SK-N-SH treated with all-trans-retinoic acid at 6 μM for 48 hours (cell line): ENCODE data around the gene CD180.

Experiments
- ATAC-seq: fragments of 200-7000 bp; cut with Tn5 transposase; 3 replicates; pipeline ENCODE4 v1.9.1; 2020; ENCODE audit warnings: mild to moderate bottlenecking, moderate library complexity
- BACH2 ChIP-seq: fragments of 250-450 bp; sonication (Bioruptor Pico); IDR thresholded peaks from 2 replicates; pipeline ENCODE4 v1.9.0; 2021; ENCODE audit warnings: mild to moderate bottlenecking, borderline replicate concordance
- CREB5 ChIP-seq: fragments of 250-450 bp; sonication (Bioruptor Pico); IDR thresholded peaks from 2 replicates; pipeline ENCODE4 v1.5.1; 2020; ENCODE audit warnings: low read depth, mild to moderate bottlenecking, moderate library complexity
- CSDC2 ChIP-seq: fragments of 250-450 bp; sonication (Bioruptor Pico); IDR thresholded peaks from 2 replicates; pipeline ENCODE4 v1.5.0; 2020; ENCODE audit warnings: mild to moderate bottlenecking, moderate library complexity
- CSRNP3 ChIP-seq: fragments of 250-450 bp; sonication (Bioruptor Pico); IDR thresholded peaks from 2 replicates; pipeline ENCODE4 v1.5.1; 2021; ENCODE audit warnings: mild to moderate bottlenecking, moderate library complexity
- GLIS3 ChIP-seq: fragments of 250-450 bp; sonication (Bioruptor Pico); IDR thresholded peaks from 2 replicates; pipeline ENCODE4 v1.5.0; 2020; ENCODE audit warnings: mild to moderate bottlenecking, moderate library complexity
- OSR1 ChIP-seq: fragments of 250-450 bp; sonication (Bioruptor Pico); IDR thresholded peaks from 2 replicates; pipeline ENCODE4 v1.8.0; 2022; ENCODE audit warnings: moderate library complexity, mild to moderate bottlenecking, inconsistent platforms
- PATZ1 ChIP-seq: fragments of 250-450 bp; sonication (Bioruptor Pico); IDR thresholded peaks from 2 replicates; pipeline ENCODE4 v1.8.0; 2020; ENCODE audit warnings: mild to moderate bottlenecking, moderate library complexity, borderline replicate concordance
- PPARA ChIP-seq: fragments of 250-450 bp; sonication (Bioruptor Pico); IDR thresholded peaks from 2 replicates; pipeline ENCODE4 v1.5.0; 2020; ENCODE audit warnings: mild to moderate bottlenecking, borderline replicate concordance
- SNAI2 ChIP-seq: fragments of 250-450 bp; sonication (Bioruptor Pico); IDR thresholded peaks from 2 replicates; pipeline ENCODE4 v1.5.0; 2020; ENCODE audit warnings: mild to moderate bottlenecking, moderate library complexity
- TCF4 ChIP-seq: fragments of 250-450 bp; sonication (Bioruptor Pico); IDR thresholded peaks from 2 replicates; pipeline ENCODE4 v1.8.0; 2021; ENCODE audit warnings: mild to moderate bottlenecking, moderate library complexity, borderline replicate concordance
- TOX ChIP-seq: fragments of 250-450 bp; sonication (Bioruptor Pico); IDR thresholded peaks from 2 replicates; pipeline ENCODE4 v1.8.0; 2021; ENCODE audit warnings: mild to moderate bottlenecking, moderate library complexity, borderline replicate concordance
- TSHZ2 ChIP-seq: fragments of 250-450 bp; sonication (Bioruptor Pico); IDR thresholded peaks from 2 replicates; pipeline ENCODE4 v1.5.0; 2020; ENCODE audit warnings: mild to moderate bottlenecking, moderate library complexity
- ZC3H10 ChIP-seq: fragments of 250-450 bp; sonication (Bioruptor Pico); IDR thresholded peaks from 2 replicates; pipeline ENCODE4 v1.5.1; 2021; ENCODE audit warnings: mild to moderate bottlenecking, moderate library complexity
- ZFP3 ChIP-seq: fragments of 250-450 bp; sonication (Bioruptor Pico); IDR thresholded peaks from 2 replicates; pipeline ENCODE4 v1.5.0; 2020; ENCODE audit warnings: mild to moderate bottlenecking, moderate library complexity
- ZFP30 ChIP-seq: fragments of 450-650 bp; formaldehyde crosslinking; IDR thresholded peaks from 2 replicates; pipeline ENCODE4 v1.5.0; 2022; ENCODE audit warnings: mild to moderate bottlenecking, moderate library complexity
- ZNF565 ChIP-seq: fragments of 450-650 bp; formaldehyde crosslinking; conservative IDR thresholded peaks from 2 replicates; pipeline ENCODE4 v1.5.0; 2020; ENCODE audit warnings: low read depth, mild to moderate bottlenecking, moderate library complexity
- ZNF70 ChIP-seq: fragments of 450-650 bp; formaldehyde crosslinking; IDR thresholded peaks from 2 replicates; pipeline ENCODE4 v1.5.0; 2020; ENCODE audit warnings: mild to moderate bottlenecking, moderate library complexity

The CD180 gene

GRCh38 chr5:67190410-67190809 is 6.2 kb downstream of the CD180 start:
- ATAC-seq: no peak
- TF ChIP-seq OSR1 (CRISPR knock-in tag): no peak
- no peak for TF ChIP-seq CREB5
- no peak for TF ChIP-seq TCF4
- no peak for TF ChIP-seq TSHZ2 (CRISPR knock-in tag)
- TF ChIP-seq GLIS3: no peak
- no peak for TF ChIP-seq SNAI2 (CRISPR knock-in tag)
- TF ChIP-seq ZNF565 (CRISPR knock-in tag): no peak
- TF ChIP-seq BACH2: no peak
- no peak for TF ChIP-seq CSRNP3 (CRISPR knock-in tag)
- TF ChIP-seq ZNF70: no peak
- TF ChIP-seq CSDC2: no peak
- TF ChIP-seq TOX (CRISPR knock-in tag): no peak
- TF ChIP-seq, all 23 proteins: peak for 0

GRCh38 chr5:67189931-67190330 is 6.7 kb downstream of the CD180 start:
- no peak for ATAC-seq

More at GRCh38 chr5:67189931-67190330, 6.7 kb downstream of the CD180 start:
- TF ChIP-seq SNAI2 (CRISPR knock-in tag) (no peak), TOX (CRISPR knock-in tag) (no peak), BACH2 (no peak), CSDC2 (no peak), ZFP30 (CRISPR knock-in tag) (no peak), PPARA (CRISPR knock-in tag) (no peak), TCF4 (no peak), ZC3H10 (CRISPR knock-in tag) (no peak), ZNF70 (no peak), OSR1 (CRISPR knock-in tag) (no peak), GLIS3 (no peak), ZFP3 (no peak), ZNF565 (CRISPR knock-in tag) (no peak), PATZ1 (CRISPR knock-in tag) (no peak), TSHZ2 (CRISPR knock-in tag) (no peak)
